HG03045 (cell line): ENCODE measurements around the gene FXYD5.
A peak's percentile ranks its signal among the peaks of the same experiment; 100 is the strongest.
"Not testable (repeated sequence)": the region's sequence is repeated elsewhere in the genome, so short reads cannot be mapped to it uniquely, and the experiment has no call there.

ENCODE experiments used
- ATAC-seq: cut with Tn5 transposase; IDR thresholded peaks from one replicate; pipeline ENCODE4 v1.9.1; 2021; ENCODE audit warnings: mild to moderate bottlenecking, moderate library complexity; ENCODE audit not compliant: unreplicated experiment

The FXYD5 gene

GRCh38 chr19:35119578-35120155, 34.9 kb upstream of the FXYD5 start:
- no peak for ATAC-seq

- ATAC-seq: no peak
These were observed 34.0 kb upstream of the FXYD5 start for GRCh38 chr19:35120492-35120891.

- no peak for ATAC-seq
These were observed 33.6 kb upstream of the FXYD5 start for GRCh38 chr19:35120898-35121297.

GRCh38 chr19:35122687-35123551, 31.6 kb upstream of the FXYD5 start:
- ATAC-seq: no peak

DNA sequence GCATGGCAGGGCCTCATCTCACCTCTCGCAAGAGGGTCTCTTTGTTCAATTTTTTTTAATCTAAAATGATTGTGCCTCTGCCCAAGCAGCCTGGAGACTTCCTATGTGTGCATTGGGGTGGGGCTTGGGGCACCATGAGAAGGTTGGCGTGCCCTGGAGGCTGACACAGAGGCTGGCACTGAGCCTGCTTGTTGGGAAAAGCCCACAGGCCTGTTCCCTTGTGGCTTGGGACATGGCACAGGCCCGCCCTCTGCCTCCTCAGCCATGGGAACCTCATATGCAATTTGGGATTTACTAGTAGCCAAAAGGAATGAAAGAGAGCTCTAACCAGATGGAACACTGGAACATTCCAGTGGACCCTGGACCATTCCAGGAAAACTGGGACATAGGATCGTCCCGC, 31.0 kb upstream of the FXYD5 start:
- ATAC-seq: no peak

DNA sequence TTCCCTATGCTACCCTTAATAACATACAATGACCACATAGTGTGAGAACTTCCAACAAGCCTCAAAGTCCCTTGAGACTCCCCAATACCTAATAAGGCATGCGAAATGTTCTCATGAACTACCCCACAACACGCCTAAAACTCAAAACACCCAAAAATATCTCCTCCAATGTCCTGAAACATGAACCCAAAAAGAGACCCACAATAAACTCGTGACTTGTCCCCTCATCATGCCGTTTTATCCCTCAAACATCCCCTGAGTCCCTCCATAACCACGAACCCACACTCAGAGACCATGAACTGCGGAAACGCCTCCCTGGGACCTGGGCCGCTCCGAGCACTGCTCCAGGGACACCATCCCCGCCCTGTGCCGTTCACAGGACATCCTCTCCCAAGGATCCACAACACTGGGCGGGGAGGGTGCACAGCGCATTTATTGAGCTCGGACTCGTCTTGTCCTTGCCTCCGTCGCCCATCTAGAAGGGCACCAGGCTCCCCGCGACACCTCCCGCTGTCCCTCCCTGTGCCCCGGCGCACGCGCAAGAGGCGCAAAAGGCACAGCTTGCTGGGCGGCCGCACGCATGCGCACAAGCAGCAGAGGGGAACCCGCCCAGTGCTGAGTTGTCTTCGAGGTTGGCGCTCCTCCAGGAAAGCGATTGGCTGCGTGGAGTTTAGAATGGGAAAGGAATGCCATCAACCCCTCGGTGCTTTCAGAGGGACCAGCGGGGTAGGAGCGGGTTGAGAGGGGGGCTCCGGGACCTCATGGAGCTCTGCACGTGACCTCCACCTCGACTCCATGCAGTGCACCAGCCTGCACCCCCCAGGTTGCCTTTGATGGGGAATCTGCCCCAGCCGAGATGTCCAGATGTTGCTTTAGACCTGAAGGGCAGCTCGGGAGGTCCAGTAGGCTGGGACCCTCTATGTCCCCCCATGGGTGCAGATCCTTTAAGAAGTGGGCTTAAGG, 30.2 kb upstream of the FXYD5 start:
- peak; percentile 59 for ATAC-seq

- no peak for ATAC-seq
These were observed 29.2 kb upstream of the FXYD5 start for GRCh38 chr19:35125270-35125717.

GRCh38 chr19:35125749-35126623, 28.5 kb upstream of the FXYD5 start:
- no peak for ATAC-seq

- no peak for ATAC-seq
These were observed 27.9 kb upstream of the FXYD5 start for GRCh38 chr19:35126624-35126959.

GRCh38 chr19:35127871-35128270, 26.7 kb upstream of the FXYD5 start:
- no peak for ATAC-seq

- ATAC-seq: no peak
These were observed 26.0 kb upstream of the FXYD5 start for GRCh38 chr19:35128398-35129057.

DNA sequence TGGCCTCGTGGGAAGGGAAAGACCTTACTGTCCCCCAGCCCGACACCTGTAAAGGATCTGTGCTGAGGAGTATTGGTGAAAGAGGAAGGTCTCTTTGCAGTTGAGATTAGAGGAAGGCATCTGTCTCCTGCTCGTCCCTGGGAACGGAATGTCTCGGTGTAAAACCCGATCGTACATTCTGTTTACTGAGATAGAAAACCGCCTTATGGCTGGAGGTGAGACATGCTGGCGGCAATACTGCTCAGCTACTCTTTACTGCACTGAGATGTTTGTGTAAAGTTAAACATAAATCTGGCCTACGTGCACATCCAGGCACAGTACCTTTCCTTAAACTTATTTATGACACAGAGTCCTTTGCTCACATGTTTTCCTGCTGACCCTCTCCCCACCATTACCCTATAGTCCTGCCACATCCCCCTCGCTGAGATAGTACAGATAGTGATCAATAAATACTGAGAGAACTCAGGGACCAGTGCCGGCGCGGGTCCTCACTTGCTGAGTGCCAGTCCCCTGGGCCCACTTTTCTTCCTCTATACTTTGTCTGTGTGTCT, 24.7 kb upstream of the FXYD5 start:
- ATAC-seq: not testable (repeated sequence)

DNA sequence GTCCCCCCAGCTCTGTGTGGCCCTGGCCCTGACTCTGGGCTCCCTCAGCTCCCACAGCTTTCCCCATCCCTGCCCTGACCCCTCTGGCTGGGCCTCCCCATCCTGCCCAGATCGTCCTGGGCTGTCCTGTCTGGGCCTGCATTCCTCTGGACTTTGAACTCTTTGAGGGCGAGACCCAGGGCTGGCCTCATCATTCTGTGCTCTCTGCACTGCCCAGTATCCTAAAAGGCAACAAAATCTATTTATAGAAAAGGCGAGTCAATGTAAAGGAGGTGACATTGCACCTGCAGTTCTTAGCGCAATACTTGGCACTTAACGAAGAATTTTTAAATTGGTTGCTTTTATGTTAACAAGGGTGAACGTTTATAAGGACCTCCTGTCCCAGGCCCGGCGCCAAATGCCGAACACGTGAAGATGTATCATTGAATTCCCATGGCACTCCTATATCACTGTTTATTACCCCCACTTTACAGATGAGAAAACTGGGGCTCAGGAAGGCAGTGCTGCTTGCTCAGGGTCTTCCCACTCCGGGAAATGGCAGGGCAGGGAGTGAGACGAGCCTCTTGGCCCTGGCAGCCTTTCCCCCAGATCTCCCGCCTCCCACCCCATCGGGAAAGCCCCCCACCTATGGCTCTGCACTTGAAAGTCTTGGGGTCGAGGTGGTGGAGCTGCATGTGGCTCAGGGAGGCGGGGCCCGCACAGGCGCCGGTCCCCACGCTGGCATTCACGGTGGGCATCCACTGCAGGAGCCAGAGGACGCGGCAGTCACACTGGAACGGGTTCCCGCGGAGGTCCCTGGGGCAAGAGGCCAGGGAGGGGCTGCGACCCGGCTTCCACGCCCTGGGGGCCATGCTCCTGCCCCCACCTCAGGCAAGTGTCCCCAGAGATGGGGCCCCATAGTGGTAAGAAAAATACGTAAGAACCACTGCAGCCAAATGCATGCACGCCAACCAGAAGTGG, 23.5 kb upstream of the FXYD5 start:
- ATAC-seq: no peak

- ATAC-seq: no peak
These were observed 22.3 kb upstream of the FXYD5 start for GRCh38 chr19:35132254-35132653.

DNA sequence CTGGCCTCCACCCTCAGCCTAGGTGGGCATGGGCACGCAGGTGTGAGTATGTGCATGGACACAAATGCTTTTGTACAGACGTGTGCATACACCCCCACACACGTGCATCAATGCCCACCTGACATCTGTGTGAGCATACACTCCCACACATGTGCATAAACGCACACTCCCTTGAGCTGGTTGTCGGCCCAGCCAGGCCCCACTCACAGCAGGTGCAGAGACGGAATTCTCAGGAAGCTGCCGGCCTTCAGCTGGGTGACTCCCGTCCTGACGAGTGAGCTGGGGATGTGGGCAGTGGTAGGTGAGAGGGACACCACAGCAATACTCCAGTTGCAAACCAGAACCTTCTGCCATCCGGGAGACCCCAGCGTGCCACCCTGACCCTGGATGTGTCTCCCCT, 20.7 kb upstream of the FXYD5 start:
- no peak for ATAC-seq

- ATAC-seq: no peak
These were observed 19.8 kb upstream of the FXYD5 start, which contains the start of gene LGI4 for GRCh38 chr19:35134601-35135242. Gene LGI4, minus strand, starts transcription at chr19:35135059. Its CDS starts 379 bp downstream, at chr19:35134680.

- no peak for ATAC-seq
These were observed 19.1 kb upstream of the FXYD5 start for GRCh38 chr19:35135389-35135909.

- no peak for ATAC-seq
These were observed 18.3 kb upstream of the FXYD5 start for GRCh38 chr19:35136231-35136630.
